Thyroid gland (tissue), 4 donors: Measurements from ENCODE around the gene EPHA3.

Source experiments
- POLR2A ChIP-seq, 2 donors: fragments of 450-650 bp; IDR thresholded peaks; one replicate each; pipeline ENCODE4 v1.6.1; 2017; ENCODE audit warnings: antibody characterized with exemption in 2 of 2, mild to moderate bottlenecking in 2 of 2, moderate library complexity in 1 of 2
- TF ChIP-seq, protein P1 (sequence below), 6 experiments: fragments of 200-600 bp in 3 of 6; fragments of 450-650 bp in 3 of 6; sonication (generic) in 3 of 6; IDR thresholded peaks; one replicate each; pipeline ENCODE4 v1.5.1; 2016 to 2019; ENCODE audit warnings: antibody characterized with exemption in 6 of 6, mild to moderate bottlenecking in 2 of 6, inconsistent platforms in 1 of 6, moderate library complexity in 1 of 6

DNA sequence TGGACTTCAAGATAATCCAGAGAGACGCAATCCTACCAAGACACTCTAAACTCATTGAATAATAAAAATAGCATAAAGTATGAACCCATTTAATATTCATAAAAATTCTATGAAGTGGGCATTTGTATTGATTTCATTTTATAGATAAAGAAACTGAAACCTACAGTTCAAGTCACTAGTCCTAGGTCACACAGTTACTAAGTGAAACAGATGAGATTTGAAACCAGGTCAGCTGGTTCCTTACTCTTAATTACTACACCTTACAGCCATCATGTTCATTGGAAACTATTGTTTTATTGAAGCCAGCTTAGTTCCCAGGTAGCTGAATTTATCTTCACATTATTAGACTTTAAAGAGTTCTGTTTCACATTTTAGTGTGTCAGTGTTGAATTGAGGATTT is 158.7 kb downstream of the EPHA3 start:
- TF ChIP-seq, protein P1, sequence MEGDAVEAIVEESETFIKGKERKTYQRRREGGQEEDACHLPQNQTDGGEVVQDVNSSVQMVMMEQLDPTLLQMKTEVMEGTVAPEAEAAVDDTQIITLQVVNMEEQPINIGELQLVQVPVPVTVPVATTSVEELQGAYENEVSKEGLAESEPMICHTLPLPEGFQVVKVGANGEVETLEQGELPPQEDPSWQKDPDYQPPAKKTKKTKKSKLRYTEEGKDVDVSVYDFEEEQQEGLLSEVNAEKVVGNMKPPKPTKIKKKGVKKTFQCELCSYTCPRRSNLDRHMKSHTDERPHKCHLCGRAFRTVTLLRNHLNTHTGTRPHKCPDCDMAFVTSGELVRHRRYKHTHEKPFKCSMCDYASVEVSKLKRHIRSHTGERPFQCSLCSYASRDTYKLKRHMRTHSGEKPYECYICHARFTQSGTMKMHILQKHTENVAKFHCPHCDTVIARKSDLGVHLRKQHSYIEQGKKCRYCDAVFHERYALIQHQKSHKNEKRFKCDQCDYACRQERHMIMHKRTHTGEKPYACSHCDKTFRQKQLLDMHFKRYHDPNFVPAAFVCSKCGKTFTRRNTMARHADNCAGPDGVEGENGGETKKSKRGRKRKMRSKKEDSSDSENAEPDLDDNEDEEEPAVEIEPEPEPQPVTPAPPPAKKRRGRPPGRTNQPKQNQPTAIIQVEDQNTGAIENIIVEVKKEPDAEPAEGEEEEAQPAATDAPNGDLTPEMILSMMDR (IDR thresholded peaks at IDR 0.05), result no peak
- TF ChIP-seq POLR2A (IDR thresholded peaks at IDR 0.05), result no peak
